ENCODE measurements around the gene SGMS2.

- TF ChIP-seq CTCF (IDR thresholded peaks at IDR 0.05 in 4 of 5, conservative IDR thresholded peaks at IDR 0.05 in 1 of 5), result no peak
- no peak for TF ChIP-seq POLR2A (IDR thresholded peaks at IDR 0.05)
Observed at GRCh38 chr4:107843391-107843790, 18.7 kb downstream of the SGMS2 start.

All from gastrocnemius medialis (tissue), 4 donors.